GM10248 (cell line): ENCODE data around the gene ITGB4.

ENCODE experiments used
- CTCF ChIA-PET: fragments of 300-600 bp; sonication (Branson Sonifier 250); formaldehyde crosslinking; extraction: SDS; loops from one replicate; lab custom pipeline; 2021; ENCODE audit warnings: antibody characterized with exemption; lab: Yijun Ruan, JAX
- POLR2A ChIA-PET: fragments of 350-650 bp; sonication (Branson Sonifier 250); formaldehyde crosslinking; extraction: SDS; loops from one replicate; lab custom pipeline; 2020; ENCODE audit warnings: antibody characterized with exemption; lab: Yijun Ruan, JAX
- DNase-seq: peaks from one replicate; pipeline ENCODE4 v3.0.0; 2012; ENCODE audit errors: extremely low spot score
- CTCF ChIP-seq: IDR thresholded peaks from 2 replicates; pipeline ENCODE4 v1.5.1; 2012; ENCODE audit warnings: mild to moderate bottlenecking, low read depth; ENCODE audit errors: extremely low read depth, missing control alignments, control extremely low read depth

ITGB4 gene

GRCh38 chr17:75719732-75720131 lies 1.5 kb upstream of the ITGB4 start:
- POLR2A ChIA-PET = no interaction called here
- TF ChIP-seq CTCF = no peak
- no peak for DNase-seq
- CTCF ChIA-PET = interaction anchor here (1.1 to 3.9 kb wide), 5 partner anchors 18 to 518 kb away, joined by 3 to 24 read pairs (median 8); partner anchors contain the start of gene SMIM5

- TF ChIP-seq CTCF = no peak
- no peak for DNase-seq
- ChIA-PET POLR2A (no interaction called here), CTCF (interaction anchor here (1.2 to 3.6 kb wide), 4 partner anchors 11 to 88 kb away, joined by 3 to 24 read pairs (median 8); partner anchors contain the start of gene SMIM5)
These were observed 278 bp downstream of the ITGB4 start for GRCh38 chr17:75721463-75722011.

DNA sequence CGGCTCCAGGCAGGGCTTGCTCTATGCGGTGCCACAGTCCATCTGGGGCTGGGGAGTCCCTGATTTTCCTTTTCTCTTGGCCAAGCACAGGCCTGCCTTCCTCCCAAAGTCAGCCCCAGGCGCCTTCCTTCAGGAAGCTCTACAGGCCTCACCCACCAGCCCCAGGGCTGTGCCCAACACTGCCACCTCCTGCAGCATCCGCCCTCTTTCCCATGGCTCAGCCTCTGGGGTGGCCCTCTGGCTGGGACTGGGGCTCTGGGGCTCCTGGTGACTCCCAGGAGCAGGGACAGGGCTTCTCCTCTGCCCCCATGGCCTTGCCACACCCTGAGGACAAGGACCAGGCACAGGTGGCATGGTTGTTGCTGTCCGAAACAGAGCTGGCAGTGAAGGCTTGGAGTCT lies 817 bp downstream of the ITGB4 start:
- ChIA-PET CTCF (interaction anchor here (0.9 to 3.6 kb wide), 4 partner anchors 26 to 88 kb away, joined by 3 to 24 read pairs (median 8); partner anchors contain the start of gene SMIM5), POLR2A (no interaction called here)
- DNase-seq = no peak
- TF ChIP-seq CTCF = no peak

DNA sequence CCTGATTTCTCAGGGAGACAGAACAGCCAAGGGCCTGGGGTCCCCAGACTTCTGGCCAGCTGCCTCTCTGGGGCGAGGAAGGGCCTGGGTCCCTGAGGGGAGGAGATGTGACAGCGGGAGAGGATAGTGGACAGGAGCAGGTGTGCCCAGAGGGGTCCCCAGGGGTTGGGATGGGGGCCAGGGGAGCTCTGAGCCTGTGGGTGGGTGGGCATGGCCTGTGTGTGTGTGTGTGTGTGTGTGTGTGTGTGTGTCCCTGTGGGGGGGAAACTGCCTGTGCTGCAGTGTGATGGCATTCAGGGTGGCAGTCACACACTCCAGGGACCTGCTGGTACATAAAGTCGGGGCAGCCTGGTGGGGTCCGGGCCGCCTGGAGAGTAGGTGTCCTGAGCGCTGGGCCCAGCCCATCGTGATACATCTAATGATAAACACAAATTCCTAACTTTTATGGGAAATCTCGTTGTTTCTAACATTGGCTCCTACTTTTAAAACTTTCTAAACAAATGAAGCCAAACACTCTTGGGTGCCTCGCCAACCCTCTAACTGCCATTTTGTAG lies 1.4 kb downstream of the ITGB4 start:
- no peak for TF ChIP-seq CTCF
- DNase-seq = no peak
- CTCF ChIA-PET = interaction anchor here (0.9 to 1.9 kb wide), 3 partner anchors 26 to 89 kb away, joined by 3 to 12 read pairs (median 3); partner anchors contain the start of gene SMIM5
- POLR2A ChIA-PET = interaction anchor here (0.6 kb wide), 1 partner anchor 13 kb away, joined by 3 read pairs; no protein-coding TSS in a partner anchor

- DNase-seq = no peak
- ChIA-PET POLR2A (no interaction called here), CTCF (interaction anchor here (0.9 to 4.9 kb wide), 3 partner anchors 23 to 27 kb away, joined by 3 to 28 read pairs (median 5); no protein-coding TSS in a partner anchor)
- TF ChIP-seq CTCF = no peak
These were observed 2.1 kb downstream of the ITGB4 start for GRCh38 chr17:75723171-75723930.
